Endothelial cell of umbilical vein (primary cell): ENCODE data around the gene CNOT1. TPM values are rescaled to one million over a fixed set of nuclear protein-coding genes. Genes with fewer than 3 reads are reported as not detected.
A peak's percentile ranks its signal among the peaks of the same experiment; 100 is the strongest.

Source experiments
- BruUV-seq: library from RNA; stranded (reverse); fragments of 400-500 nt; replicated peaks from 2 replicates; lab custom pipeline; 2021; lab: Mats Ljungman, UMichigan
- CTCF ChIA-PET: fragments of 300-600, 350-600 bp; sonication (Branson Sonifier 250); formaldehyde crosslinking; loops from one replicate; lab custom pipeline; 2021; ENCODE audit warnings: antibody characterized with exemption, inconsistent platforms; lab: Charles Lee
- POLR2A ChIA-PET: fragments of 300-600, 350-600 bp; sonication (Branson Sonifier 250); formaldehyde crosslinking; loops from one replicate; lab custom pipeline; 2021; ENCODE audit warnings: antibody characterized with exemption, inconsistent platforms; lab: Charles Lee
- DNase-seq: peaks from one replicate; pipeline ENCODE4 v3.0.0-alpha.2; 2011; ENCODE audit warnings: low read depth, low spot score
- FAIRE-seq: peaks from 2 replicates; lab custom pipeline; 2011; peaks lifted over from hg19 to GRCh38; lab: Jason Lieb, UNC
- H2AFZ ChIP-seq: 2 replicates; pipeline ENCODE4 v1.6.0; 2012; ENCODE audit warnings: low read depth, low read length, control low read depth, inconsistent platforms
- H3K27ac ChIP-seq: 2 replicates; pipeline ENCODE4 v1.5.1; 2011; ENCODE audit warnings: low read depth, mild to moderate bottlenecking, control low read depth, low read length, moderate library complexity; ENCODE audit not compliant: insufficient read depth
- H3K27me3 ChIP-seq, 2 experiments: 2 replicates each; pipeline versions ENCODE4 v1.6.0 to v1.6.1; 2011; ENCODE audit warnings: low read length in 2 of 2, mixed read lengths in 1 of 2; ENCODE audit not compliant: control insufficient read depth in 2 of 2, insufficient read depth in 2 of 2
- H3K36me3 ChIP-seq, 2 experiments: 2 replicates in 1 of 2; 3 replicates in 1 of 2; pipeline ENCODE4 v1.5.1; 2011; ENCODE audit warnings: low read length in 2 of 2, mild to moderate bottlenecking in 1 of 2, moderate library complexity in 1 of 2; ENCODE audit not compliant: control insufficient read depth in 2 of 2, insufficient read depth in 2 of 2; ENCODE audit errors: extremely low read depth in 1 of 2
- H3K4me1 ChIP-seq: 3 replicates; pipeline ENCODE4 v1.5.1; 2011; ENCODE audit warnings: mild to moderate bottlenecking, low read length; ENCODE audit not compliant: control insufficient read depth, insufficient read depth; ENCODE audit errors: extremely low read depth
- H3K4me2 ChIP-seq: 2 replicates; pipeline ENCODE4 v1.6.1; 2011; ENCODE audit warnings: low read length, control low read depth, mixed read lengths; ENCODE audit not compliant: insufficient read depth
- H3K4me3 ChIP-seq, 3 experiments: fragments of 200-600 bp in 1 of 3; sonication (generic), shearing (Covaris generic) in 1 of 3; replicated peaks in 1 of 3; 2 replicates each; pipeline ENCODE4 v1.5.1; 2011 to 2016; ENCODE audit warnings: control low read depth in 3 of 3, low read length in 3 of 3, mild to moderate bottlenecking in 2 of 3, inconsistent platforms in 1 of 3, low read depth in 1 of 3, moderate library complexity in 1 of 3; ENCODE audit not compliant: insufficient read depth in 1 of 3
- H3K79me2 ChIP-seq: 2 replicates; pipeline ENCODE4 v1.6.0; 2012; ENCODE audit warnings: low read length, inconsistent platforms; ENCODE audit not compliant: control insufficient read depth, insufficient read depth
- H3K9ac ChIP-seq: replicated peaks from 2 replicates; pipeline ENCODE3; 2011; ENCODE audit warnings: low read length, control low read depth; ENCODE audit not compliant: insufficient read depth; ENCODE audit errors: extremely low read depth
- H3K9me1 ChIP-seq: replicated peaks from 3 replicates; pipeline ENCODE4 v1.6.0; 2011; ENCODE audit warnings: mild to moderate bottlenecking, low read length; ENCODE audit not compliant: control insufficient read depth, insufficient read depth; ENCODE audit errors: extremely low read depth
- H3K9me3 ChIP-seq: replicated peaks from 2 replicates; pipeline ENCODE4 v1.5.1; 2012; ENCODE audit warnings: low read length, inconsistent platforms; ENCODE audit not compliant: control insufficient read depth, insufficient read depth
- H4K20me1 ChIP-seq: replicated peaks from 2 replicates; pipeline ENCODE3; 2011; ENCODE audit warnings: mild to moderate bottlenecking, low read length; ENCODE audit not compliant: control insufficient read depth, insufficient read depth; ENCODE audit errors: extremely low read depth
- EZH2 ChIP-seq: IDR thresholded peaks from 2 replicates; pipeline ENCODE4 v1.6.1; 2012; ENCODE audit warnings: borderline replicate concordance, low read depth, mild to moderate bottlenecking, moderate library complexity, low read length, inconsistent platforms; ENCODE audit not compliant: severe bottlenecking
- FOS ChIP-seq: IDR thresholded peaks from 2 replicates; pipeline ENCODE4 v1.6.1; 2011; ENCODE audit warnings: mild to moderate bottlenecking, low read length, moderate library complexity, borderline replicate concordance; ENCODE audit not compliant: insufficient read depth
- GATA2 ChIP-seq: IDR thresholded peaks from 2 replicates; pipeline ENCODE4 v1.7.0; 2011; ENCODE audit warnings: low read depth, mild to moderate bottlenecking, moderate library complexity, mixed read lengths, low read length; ENCODE audit not compliant: insufficient read length, insufficient read depth
- JUN ChIP-seq: IDR thresholded peaks from 2 replicates; pipeline ENCODE4 v1.6.1; 2011; ENCODE audit warnings: borderline replicate concordance, low read depth; ENCODE audit not compliant: insufficient read length, insufficient read depth
- MYC ChIP-seq: IDR thresholded peaks from one replicate; pipeline ENCODE4 v1.6.1; 2011; ENCODE audit warnings: mild to moderate bottlenecking, low read depth, low read length
- POLR2A ChIP-seq: IDR thresholded peaks from 2 replicates; pipeline ENCODE4 v1.6.1; 2012; ENCODE audit warnings: low read depth, mild to moderate bottlenecking, control low read depth, low read length
- POLR2AphosphoS5 ChIP-seq: IDR thresholded peaks from 2 replicates; pipeline ENCODE4 v1.6.1; 2012; ENCODE audit warnings: low read depth, mild to moderate bottlenecking, control low read depth, low read length, moderate library complexity; ENCODE audit not compliant: insufficient read depth
- dilution Hi-C: fragments of 300-500 bp; cut with MboI; formaldehyde crosslinking; loops from one replicate; pipeline ENCODE4 v1.15.0; 2019; ENCODE audit warnings: low sequenced_read_pairs; ENCODE audit not compliant: extremely low pct_ligation_motif_present
- intact Hi-C: fragments of 100-400 bp; cut with micrococcal nuclease; formaldehyde crosslinking; loops from one replicate; pipeline ENCODE4 v1.10.0; 2022
- polyA plus RNA-seq, 4 experiments: library from polyadenylated mRNA; depleted of rRNA in 3 of 4; stranded (reverse) in 3 of 4; unstranded in 1 of 4; fragments of >200 nt; gene quantifications; 2 replicates each; pipeline versions ENCODE4 v1.2.1 to v1.2.3, GENCODE V29; 2011 to 2012; ENCODE audit warnings: missing spikeins in 1 of 4
- total RNA-seq: library from RNA; stranded (reverse); gene quantifications from 2 replicates; pipeline ENCODE4 v1.2.3, GENCODE V29; 2021
- TF ChIP-seq, protein P1 (sequence below), 2 donors: IDR thresholded peaks; 1 replicate in 1 of 2; 2 replicates in 1 of 2; pipeline ENCODE4 v1.5.1; 2011; ENCODE audit warnings: low read length in 2 of 2, mild to moderate bottlenecking in 2 of 2, moderate library complexity in 2 of 2, control low read depth in 1 of 2, inconsistent platforms in 1 of 2, low read depth in 1 of 2; ENCODE audit not compliant: insufficient read depth in 1 of 2; ENCODE audit errors: extremely low read depth in 1 of 2
- TF ChIP-seq, protein P2 (sequence below): IDR thresholded peaks from 2 replicates; pipeline ENCODE4 v1.6.1; 2011; ENCODE audit not compliant: insufficient read depth, insufficient read length

CNOT1 gene
- total and polyA plus RNA-seq, 2 donors (not counting 3 experiments of a cell fraction or from before 2014, with no cell fraction given), result 142 to 151 TPM

DNA sequence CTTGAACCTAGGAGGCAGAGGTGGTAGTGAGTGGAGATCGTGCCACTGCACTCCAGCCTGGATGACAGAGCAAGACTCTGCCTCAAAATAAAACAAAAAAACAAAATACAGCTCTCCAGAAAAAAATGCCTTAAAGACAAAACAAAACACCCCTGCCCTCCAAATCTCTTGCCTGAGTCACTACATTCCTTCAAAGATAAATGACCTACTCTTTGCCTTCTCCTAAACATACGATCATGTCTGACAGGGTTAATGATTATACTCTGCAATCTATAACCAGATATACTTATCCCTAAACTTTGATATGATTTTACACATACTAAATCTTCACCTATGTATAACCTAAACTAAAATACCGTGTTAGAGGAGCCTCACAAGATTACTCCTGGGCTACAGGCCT, 115.8 kb downstream of the CNOT1 start:
- Histone ChIP-seq H3K9me3 (no peaks in the 10 kb centered on the region), H3K79me2 (no peaks in the 10 kb centered on the region), H4K20me1 (no peaks in the 10 kb centered on the region), H3K27me3 (no peaks in the 10 kb centered on the region), H3K4me1 (peaks cover 12% of the 10 kb centered on the region), H3K4me3 (no peak overlapping the region), H3K9ac (no peak overlapping the region), H3K4me2 (no peak overlapping the region), H3K27ac (no peak overlapping the region), H3K9me1 (no peaks in the 10 kb centered on the region), H2AFZ (no peak overlapping the region), H3K36me3 (peaks cover 17 to 26% of the 10 kb centered on the region in 2 experiments)
- dilution Hi-C loops, result no loop called here
- intact Hi-C loops, result no loop called here
- POLR2A ChIA-PET, result no interaction called here
- no TSS peak for BruUV-seq
- FAIRE-seq (no peak), DNase-seq (no peak)
- TF ChIP-seq FOS (no peak), POLR2A (no peak), EZH2 (no peak), POLR2AphosphoS5 (no peak), MYC (no peak)
- CTCF ChIA-PET, result interaction anchor here (1.0 to 6.8 kb wide), 6 partner anchors 18 to 242 kb away, joined by 3 to 73 read pairs (median 4); no protein-coding TSS in a partner anchor

DNA sequence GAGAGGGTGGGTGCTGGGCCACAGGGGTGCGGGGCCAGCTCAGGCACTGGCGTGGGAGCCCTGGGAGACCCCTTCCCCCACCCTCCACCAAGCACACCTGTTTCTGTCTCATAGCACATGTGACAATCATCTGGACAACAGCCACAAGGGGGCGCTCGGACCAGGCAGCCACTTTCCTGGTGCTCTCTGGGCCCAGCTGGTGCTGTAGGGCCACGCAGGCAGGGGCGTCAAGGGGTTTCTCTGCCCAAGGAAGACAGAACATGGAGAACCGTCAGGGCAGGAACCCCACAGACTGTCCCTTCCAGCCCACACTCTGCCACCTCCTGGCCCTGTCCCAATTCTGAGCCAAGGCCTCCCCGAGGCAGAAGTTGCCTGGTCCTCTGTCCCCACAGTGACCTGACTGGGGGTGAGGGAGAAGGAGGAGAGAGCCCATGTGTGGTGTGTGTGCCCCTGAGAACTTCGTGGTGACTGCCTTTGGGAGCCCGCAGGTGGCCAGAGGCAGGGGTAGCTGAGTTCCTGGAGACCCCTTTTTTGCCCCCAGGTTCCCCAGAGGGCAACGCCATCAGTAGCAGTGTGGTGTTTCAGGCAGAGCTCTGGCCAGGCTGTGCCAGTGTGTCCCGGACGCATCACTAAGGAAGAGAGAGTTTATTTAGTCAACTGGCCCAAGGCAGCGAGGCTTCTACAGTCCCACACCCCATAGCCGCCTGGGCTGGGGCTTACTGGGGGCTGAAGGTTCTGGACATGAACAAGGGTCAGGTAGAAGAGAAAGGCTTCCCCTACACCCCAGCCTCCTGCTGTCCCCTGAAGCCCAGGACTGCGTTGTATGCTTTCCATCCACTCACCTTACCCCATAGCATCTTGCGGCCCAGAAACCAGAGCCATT, 117.5 kb downstream of the CNOT1 start:
- TF ChIP-seq GATA2 (no peak), FOS (no peak), POLR2AphosphoS5 (no peak), MYC (no peak), JUN (no peak), EZH2 (no peak), POLR2A (no peak)
- TF ChIP-seq, protein P1, sequence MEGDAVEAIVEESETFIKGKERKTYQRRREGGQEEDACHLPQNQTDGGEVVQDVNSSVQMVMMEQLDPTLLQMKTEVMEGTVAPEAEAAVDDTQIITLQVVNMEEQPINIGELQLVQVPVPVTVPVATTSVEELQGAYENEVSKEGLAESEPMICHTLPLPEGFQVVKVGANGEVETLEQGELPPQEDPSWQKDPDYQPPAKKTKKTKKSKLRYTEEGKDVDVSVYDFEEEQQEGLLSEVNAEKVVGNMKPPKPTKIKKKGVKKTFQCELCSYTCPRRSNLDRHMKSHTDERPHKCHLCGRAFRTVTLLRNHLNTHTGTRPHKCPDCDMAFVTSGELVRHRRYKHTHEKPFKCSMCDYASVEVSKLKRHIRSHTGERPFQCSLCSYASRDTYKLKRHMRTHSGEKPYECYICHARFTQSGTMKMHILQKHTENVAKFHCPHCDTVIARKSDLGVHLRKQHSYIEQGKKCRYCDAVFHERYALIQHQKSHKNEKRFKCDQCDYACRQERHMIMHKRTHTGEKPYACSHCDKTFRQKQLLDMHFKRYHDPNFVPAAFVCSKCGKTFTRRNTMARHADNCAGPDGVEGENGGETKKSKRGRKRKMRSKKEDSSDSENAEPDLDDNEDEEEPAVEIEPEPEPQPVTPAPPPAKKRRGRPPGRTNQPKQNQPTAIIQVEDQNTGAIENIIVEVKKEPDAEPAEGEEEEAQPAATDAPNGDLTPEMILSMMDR (IDR thresholded peaks at IDR 0.05; ENCODE audit: extremely low read depth in 1 of 2, insufficient read depth in 1 of 2, low read depth in 1 of 2, low read length in 2 of 2), result peak; percentile 79 to 80
- TF ChIP-seq, protein P2, sequence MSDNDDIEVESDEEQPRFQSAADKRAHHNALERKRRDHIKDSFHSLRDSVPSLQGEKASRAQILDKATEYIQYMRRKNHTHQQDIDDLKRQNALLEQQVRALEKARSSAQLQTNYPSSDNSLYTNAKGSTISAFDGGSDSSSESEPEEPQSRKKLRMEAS, result peak; percentile 15
- no peaks in the 10 kb centered on the region for H3K79me2 ChIP-seq
- H3K27me3 ChIP-seq, result no peaks in the 10 kb centered on the region
- dilution Hi-C loops, result no loop called here
- no peaks in the 10 kb centered on the region for H4K20me1 ChIP-seq
- no TSS peak for BruUV-seq
- peak; percentile 51 for DNase-seq
- CTCF ChIA-PET, result interaction anchor here (0.7 to 6.8 kb wide), 13 partner anchors 12 to 244 kb away, joined by 3 to 73 read pairs (median 4); partner anchors contain the start of genes NDRG4 and SLC38A7
- H3K4me2 ChIP-seq, result no peak overlapping the region
- POLR2A ChIA-PET, result no interaction called here
- no peak overlapping the region for H2AFZ ChIP-seq
- H3K36me3 ChIP-seq, result peaks cover 7 to 28% of the 10 kb centered on the region in 2 experiments
- H3K4me1 ChIP-seq, result peaks cover 12% of the 10 kb centered on the region
- H3K9ac ChIP-seq, result no peak overlapping the region
- intact Hi-C loops, result loop anchor here (1.0 kb wide), 2 partner anchors 149 to 244 kb away; no protein-coding TSS in a partner anchor
- no peak overlapping the region for H3K27ac ChIP-seq
- no peaks in the 10 kb centered on the region for H3K9me3 ChIP-seq
- FAIRE-seq, result peak; percentile 67
- H3K9me1 ChIP-seq, result no peaks in the 10 kb centered on the region
- no peak overlapping the region for H3K4me3 ChIP-seq
